Stomach (tissue), 4 donors: ENCODE data around the gene GRPR.

ENCODE experiments used
- POLR2A ChIP-seq, 4 donors: fragments of 450-650 bp; IDR thresholded peaks; one replicate each; pipeline ENCODE4 v1.6.1; 2016; ENCODE audit warnings: antibody characterized with exemption in 4 of 4, control low read depth in 2 of 4, mild to moderate bottlenecking in 1 of 4, moderate library complexity in 1 of 4
- POLR2AphosphoS5 ChIP-seq, 3 donors: sonication (generic); formaldehyde crosslinking; IDR thresholded peaks; one replicate each; pipeline ENCODE4 v1.6.1; 2016; ENCODE audit warnings: antibody characterized with exemption in 3 of 3

GRCh38 chrX:16130707-16131106 lies 7.3 kb downstream of the GRPR start:
- no peak for TF ChIP-seq POLR2A (IDR thresholded peaks at IDR 0.05)
- TF ChIP-seq POLR2AphosphoS5 (IDR thresholded peaks at IDR 0.05): no peak
